Progenitor cell of endocrine pancreas (in vitro differentiated cells): ENCODE measurements around the gene FOXP1. TPM values are rescaled to one million over a fixed set of nuclear protein-coding genes. Genes with fewer than 3 reads are reported as not detected.

Experiments
- DNase-seq: peaks from one replicate; pipeline ENCODE4 v3.0.0; 2021; ENCODE audit warnings: low spot score; ENCODE audit not compliant: unreplicated experiment
- H3K27ac Mint-ChIP-seq: 2 replicates; pipeline ENCODE4 v1.8.0; 2021; ENCODE audit warnings: mild to moderate bottlenecking, moderate library complexity, mixed read lengths
- H3K27me3 Mint-ChIP-seq: 2 replicates; pipeline ENCODE4 v1.8.0; 2021; ENCODE audit warnings: mixed read lengths
- H3K36me3 Mint-ChIP-seq: 2 replicates; pipeline ENCODE4 v1.8.0; 2022; ENCODE audit warnings: mixed read lengths; ENCODE audit not compliant: insufficient read depth
- H3K4me1 Mint-ChIP-seq: 2 replicates; pipeline ENCODE4 v1.8.0; 2021; ENCODE audit warnings: low read depth, mixed read lengths
- H3K4me3 Mint-ChIP-seq: 2 replicates; pipeline ENCODE4 v1.8.0; 2021; ENCODE audit warnings: low read depth, mild to moderate bottlenecking, moderate library complexity, mixed read lengths
- H3K9me3 Mint-ChIP-seq: 2 replicates; pipeline ENCODE4 v1.8.0; 2021; ENCODE audit warnings: low read depth, mixed read lengths
- total RNA-seq: library from RNA; stranded (reverse); gene quantifications from 2 replicates; pipeline ENCODE4 v1.2.1, GENCODE V29; 2021
- TF ChIP-seq, protein P1 (sequence below): fragments of 200-600 bp; sonication (generic); IDR thresholded peaks from one replicate; pipeline ENCODE4 v1.5.0; 2021; ENCODE audit warnings: antibody characterized with exemption, mild to moderate bottlenecking; ENCODE audit not compliant: unreplicated experiment

The FOXP1 gene
- total RNA-seq, 1 donor from 2014 or later, result 242 TPM

- Mint-ChIP-seq H3K27ac (no peak overlapping the region), H3K4me1 (peaks cover 2% of the 10 kb centered on the region)
Measured at GRCh38 chr3:71282976-71283375, 300.6 kb downstream of the FOXP1 start.

GRCh38 chr3:71281280-71281679, 302.2 kb downstream of the FOXP1 start:
- no peak for DNase-seq
- H3K36me3 Mint-ChIP-seq, result peaks cover 14% of the 10 kb centered on the region
- H3K4me3 Mint-ChIP-seq, result no peak overlapping the region
- H3K27me3 Mint-ChIP-seq, result no peaks in the 10 kb centered on the region
- no peak overlapping the region for H3K27ac Mint-ChIP-seq
- TF ChIP-seq, protein P1, sequence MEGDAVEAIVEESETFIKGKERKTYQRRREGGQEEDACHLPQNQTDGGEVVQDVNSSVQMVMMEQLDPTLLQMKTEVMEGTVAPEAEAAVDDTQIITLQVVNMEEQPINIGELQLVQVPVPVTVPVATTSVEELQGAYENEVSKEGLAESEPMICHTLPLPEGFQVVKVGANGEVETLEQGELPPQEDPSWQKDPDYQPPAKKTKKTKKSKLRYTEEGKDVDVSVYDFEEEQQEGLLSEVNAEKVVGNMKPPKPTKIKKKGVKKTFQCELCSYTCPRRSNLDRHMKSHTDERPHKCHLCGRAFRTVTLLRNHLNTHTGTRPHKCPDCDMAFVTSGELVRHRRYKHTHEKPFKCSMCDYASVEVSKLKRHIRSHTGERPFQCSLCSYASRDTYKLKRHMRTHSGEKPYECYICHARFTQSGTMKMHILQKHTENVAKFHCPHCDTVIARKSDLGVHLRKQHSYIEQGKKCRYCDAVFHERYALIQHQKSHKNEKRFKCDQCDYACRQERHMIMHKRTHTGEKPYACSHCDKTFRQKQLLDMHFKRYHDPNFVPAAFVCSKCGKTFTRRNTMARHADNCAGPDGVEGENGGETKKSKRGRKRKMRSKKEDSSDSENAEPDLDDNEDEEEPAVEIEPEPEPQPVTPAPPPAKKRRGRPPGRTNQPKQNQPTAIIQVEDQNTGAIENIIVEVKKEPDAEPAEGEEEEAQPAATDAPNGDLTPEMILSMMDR, result no peak
- H3K9me3 Mint-ChIP-seq, result no peaks in the 10 kb centered on the region
- peaks cover 4% of the 10 kb centered on the region for H3K4me1 Mint-ChIP-seq

More at GRCh38 chr3:71282976-71283375, 300.6 kb downstream of the FOXP1 start:
- DNase-seq, result no peak
- TF ChIP-seq, protein P1, result no peak
- Mint-ChIP-seq H3K36me3 (peaks cover 11% of the 10 kb centered on the region), H3K4me3 (no peak overlapping the region), H3K27me3 (no peaks in the 10 kb centered on the region), H3K9me3 (no peaks in the 10 kb centered on the region)

DNA sequence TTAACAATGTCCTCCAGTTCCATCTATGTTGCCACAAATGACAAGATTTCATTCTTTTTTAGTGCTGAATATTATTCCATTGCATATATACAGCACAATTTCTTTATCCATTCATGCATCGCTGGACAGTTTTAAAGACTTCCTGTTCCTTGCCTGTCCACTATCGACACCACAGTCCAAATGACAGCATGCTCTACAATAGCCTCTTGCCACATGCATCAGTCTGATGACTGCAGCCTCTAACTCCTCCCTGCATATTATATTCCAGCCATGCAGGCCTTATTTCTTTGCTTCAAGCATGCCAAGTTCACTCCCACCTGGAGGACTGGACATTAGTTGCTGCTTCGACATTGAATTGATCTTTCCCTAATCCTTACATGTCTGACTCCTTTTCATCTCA, 306.2 kb downstream of the FOXP1 start:
- TF ChIP-seq, protein P1, result no peak
- H3K9me3 Mint-ChIP-seq, result no peaks in the 10 kb centered on the region
- no peak for DNase-seq
- H3K4me1 Mint-ChIP-seq, result peaks cover 21% of the 10 kb centered on the region
- H3K36me3 Mint-ChIP-seq, result peaks cover 15% of the 10 kb centered on the region
- no peak overlapping the region for H3K4me3 Mint-ChIP-seq
- H3K27ac Mint-ChIP-seq, result peak overlapping the region; percentile 50
- H3K27me3 Mint-ChIP-seq, result no peaks in the 10 kb centered on the region

GRCh38 chr3:71276531-71276930, 307.0 kb downstream of the FOXP1 start:
- Mint-ChIP-seq H3K36me3 (peaks cover 15% of the 10 kb centered on the region), H3K9me3 (no peaks in the 10 kb centered on the region), H3K4me1 (peaks cover 22% of the 10 kb centered on the region), H3K4me3 (no peak overlapping the region), H3K27ac (no peak overlapping the region), H3K27me3 (no peaks in the 10 kb centered on the region)
- DNase-seq, result no peak
- TF ChIP-seq, protein P1, result no peak

- H3K9me3 Mint-ChIP-seq, result no peaks in the 10 kb centered on the region
- H3K36me3 Mint-ChIP-seq, result peaks cover 12% of the 10 kb centered on the region
- H3K27me3 Mint-ChIP-seq, result no peaks in the 10 kb centered on the region
Measured at GRCh38 chr3:71273453-71273852, 310.1 kb downstream of the FOXP1 start.

More at GRCh38 chr3:71273453-71273852, 310.1 kb downstream of the FOXP1 start:
- TF ChIP-seq, protein P1, result no peak
- H3K4me3 Mint-ChIP-seq, result no peak overlapping the region
- peaks cover 40% of the 10 kb centered on the region for H3K4me1 Mint-ChIP-seq
- H3K27ac Mint-ChIP-seq, result peak overlapping the region; percentile 3
- no peak for DNase-seq
